ENCODE results near the gene PTPN20.

DNA sequence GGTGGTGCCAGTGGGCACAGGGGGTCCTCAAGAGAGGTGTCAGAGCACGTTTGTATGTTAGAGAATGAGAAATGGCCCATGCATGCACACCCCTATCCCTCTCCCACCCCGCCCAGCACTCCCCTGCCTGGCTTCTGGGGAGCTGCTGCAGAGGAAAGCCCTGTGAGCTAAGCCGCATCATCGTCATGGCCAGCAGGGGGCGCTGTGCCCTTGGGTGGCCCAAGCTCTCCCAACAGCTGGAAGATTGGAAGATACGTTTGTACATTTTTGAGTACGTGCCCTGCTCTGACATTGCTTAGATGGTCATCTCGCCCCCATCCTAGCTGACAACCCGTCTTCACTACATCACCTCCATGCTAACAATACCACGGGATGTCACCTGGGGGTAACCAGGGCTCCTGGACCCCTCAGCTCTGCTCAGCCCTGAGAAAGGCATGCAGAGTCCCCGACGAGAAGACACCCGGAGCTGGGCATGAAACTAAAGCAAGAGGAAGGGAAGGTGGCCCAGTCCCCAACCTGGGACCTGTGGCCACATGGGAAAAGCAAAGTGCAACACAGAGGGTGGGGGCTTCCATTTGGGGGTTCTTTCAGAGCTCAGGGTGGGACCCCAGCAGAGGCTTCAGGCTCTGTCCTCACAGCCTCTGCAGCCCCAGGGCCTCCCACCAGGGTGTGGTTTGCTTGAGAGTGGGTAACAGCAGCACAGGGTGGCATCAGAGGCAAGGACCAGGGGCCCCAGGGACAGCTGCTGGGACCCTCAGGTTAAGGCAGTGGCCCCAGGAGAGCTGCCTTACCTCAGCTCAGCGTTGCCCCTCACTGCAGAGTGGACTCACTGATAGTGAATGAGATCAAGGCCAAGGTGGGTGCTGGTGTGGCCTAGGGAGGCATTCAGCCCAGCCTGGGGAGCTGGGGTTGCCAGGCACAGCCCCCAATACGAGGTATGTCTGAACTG is 136.6 kb downstream of the PTPN20 start:
- TF ChIP-seq, protein P1, sequence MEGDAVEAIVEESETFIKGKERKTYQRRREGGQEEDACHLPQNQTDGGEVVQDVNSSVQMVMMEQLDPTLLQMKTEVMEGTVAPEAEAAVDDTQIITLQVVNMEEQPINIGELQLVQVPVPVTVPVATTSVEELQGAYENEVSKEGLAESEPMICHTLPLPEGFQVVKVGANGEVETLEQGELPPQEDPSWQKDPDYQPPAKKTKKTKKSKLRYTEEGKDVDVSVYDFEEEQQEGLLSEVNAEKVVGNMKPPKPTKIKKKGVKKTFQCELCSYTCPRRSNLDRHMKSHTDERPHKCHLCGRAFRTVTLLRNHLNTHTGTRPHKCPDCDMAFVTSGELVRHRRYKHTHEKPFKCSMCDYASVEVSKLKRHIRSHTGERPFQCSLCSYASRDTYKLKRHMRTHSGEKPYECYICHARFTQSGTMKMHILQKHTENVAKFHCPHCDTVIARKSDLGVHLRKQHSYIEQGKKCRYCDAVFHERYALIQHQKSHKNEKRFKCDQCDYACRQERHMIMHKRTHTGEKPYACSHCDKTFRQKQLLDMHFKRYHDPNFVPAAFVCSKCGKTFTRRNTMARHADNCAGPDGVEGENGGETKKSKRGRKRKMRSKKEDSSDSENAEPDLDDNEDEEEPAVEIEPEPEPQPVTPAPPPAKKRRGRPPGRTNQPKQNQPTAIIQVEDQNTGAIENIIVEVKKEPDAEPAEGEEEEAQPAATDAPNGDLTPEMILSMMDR (IDR thresholded peaks at IDR 0.05) = peak; percentile 52 to 87 (median 81)
- no peak for TF ChIP-seq POLR2A (IDR thresholded peaks at IDR 0.05)

All from Peyer's patch (tissue), 4 donors.